ENCODE data around the gene HEATR9. TPM values are rescaled to one million over a fixed set of nuclear protein-coding genes. Genes with fewer than 3 reads are reported as not detected.

HEATR9 gene
- total and polyA plus RNA-seq, 8 donors: 0.17 to 0.37 (median 0.20) TPM; not detected in 3

- H3K27me3 ChIP-seq: no peaks in the 10 kb centered on the region
- no peak overlapping the region for H3K4me3 ChIP-seq
- DNase-seq: no peak
- no peak overlapping the region for H3K27ac ChIP-seq
- no peak for ATAC-seq
- no peaks in the 10 kb centered on the region for H3K36me3 ChIP-seq
- intact Hi-C loops (cut with DNase I): no loop called here
- no peaks in the 10 kb centered on the region for H3K4me1 ChIP-seq
- TF ChIP-seq CTCF (IDR thresholded peaks at IDR 0.05): no peak
- H3K9me3 ChIP-seq: no peaks in the 10 kb centered on the region
Observed at GRCh38 chr17:35906926-35907637, 38.4 kb upstream of the HEATR9 start.

GRCh38 chr17:35906191-35906925 is 37.7 kb upstream of the HEATR9 start:
- Histone ChIP-seq H3K9me3 (no peaks in the 10 kb centered on the region), H3K4me3 (no peak overlapping the region), H3K27me3 (no peaks in the 10 kb centered on the region), H3K36me3 (no peaks in the 10 kb centered on the region), H3K4me1 (no peaks in the 10 kb centered on the region), H3K27ac (no peak overlapping the region)
- no peak for TF ChIP-seq CTCF (IDR thresholded peaks at IDR 0.05)
- ATAC-seq (no peak), DNase-seq (no peak)
- intact Hi-C loops (cut with DNase I): no loop called here

GRCh38 chr17:35903451-35903850 is 34.8 kb upstream of the HEATR9 start:
- no peaks in the 10 kb centered on the region for H3K9me3 ChIP-seq
- H3K36me3 ChIP-seq: no peaks in the 10 kb centered on the region
- H3K27me3 ChIP-seq: no peaks in the 10 kb centered on the region
- no peak for TF ChIP-seq CTCF (IDR thresholded peaks at IDR 0.05)
- ATAC-seq (no peak), DNase-seq (no peak)
- intact Hi-C loops (cut with DNase I): no loop called here
- peaks cover 0 to 4% of the 10 kb centered on the region in 2 donors for H3K4me1 ChIP-seq
- no peak overlapping the region for H3K4me3 ChIP-seq
- H3K27ac ChIP-seq: no peak overlapping the region

- peaks cover 0 to 12% of the 10 kb centered on the region in 2 donors for H3K4me1 ChIP-seq
- ATAC-seq (no peak), DNase-seq (no peak)
- no peak for TF ChIP-seq CTCF (IDR thresholded peaks at IDR 0.05)
- H3K27ac ChIP-seq: no peak overlapping the region
- intact Hi-C loops (cut with DNase I): no loop called here
- H3K36me3 ChIP-seq: no peaks in the 10 kb centered on the region
- no peaks in the 10 kb centered on the region for H3K27me3 ChIP-seq
- H3K9me3 ChIP-seq: no peaks in the 10 kb centered on the region
- no peak overlapping the region for H3K4me3 ChIP-seq
Observed at GRCh38 chr17:35901631-35902175, 33.0 kb upstream of the HEATR9 start.
